ENCODE results near the gene HOXD3. TPM values are rescaled to one million over a fixed set of nuclear protein-coding genes. Genes with fewer than 3 reads are reported as not detected.
A peak's percentile ranks its signal among the peaks of the same experiment; 100 is the strongest.

HOXD3 gene
- total and polyA plus RNA-seq, 2 experiments from 2014 or later, result not detected

GRCh38 chr2:176111846-176112374, 45.2 kb upstream of the HOXD3 start:
- DNase-seq (ENCODE audit: low spot score), result no peak

More at GRCh38 chr2:176111846-176112374, 45.2 kb upstream of the HOXD3 start:
- peaks cover 8% of the 10 kb centered on the region for H3K9me3 Mint-ChIP-seq
- peaks cover 96% of the 10 kb centered on the region for H3K27me3 Mint-ChIP-seq (ENCODE audit: insufficient read depth, low read depth, poor library complexity)
- TF ChIP-seq CREB1 (CRISPR knock-in tag; IDR thresholded peaks at IDR 0.05; ENCODE audit: low read depth) (no peak), EZH2phosphoT487 (IDR thresholded peaks at IDR 0.05; ENCODE audit: unreplicated experiment) (peak; percentile 65), EZH2 (IDR thresholded peaks at IDR 0.05; ENCODE audit: low read depth, unreplicated experiment) (peak; percentile 70)
- TF ChIP-seq, protein P1, sequence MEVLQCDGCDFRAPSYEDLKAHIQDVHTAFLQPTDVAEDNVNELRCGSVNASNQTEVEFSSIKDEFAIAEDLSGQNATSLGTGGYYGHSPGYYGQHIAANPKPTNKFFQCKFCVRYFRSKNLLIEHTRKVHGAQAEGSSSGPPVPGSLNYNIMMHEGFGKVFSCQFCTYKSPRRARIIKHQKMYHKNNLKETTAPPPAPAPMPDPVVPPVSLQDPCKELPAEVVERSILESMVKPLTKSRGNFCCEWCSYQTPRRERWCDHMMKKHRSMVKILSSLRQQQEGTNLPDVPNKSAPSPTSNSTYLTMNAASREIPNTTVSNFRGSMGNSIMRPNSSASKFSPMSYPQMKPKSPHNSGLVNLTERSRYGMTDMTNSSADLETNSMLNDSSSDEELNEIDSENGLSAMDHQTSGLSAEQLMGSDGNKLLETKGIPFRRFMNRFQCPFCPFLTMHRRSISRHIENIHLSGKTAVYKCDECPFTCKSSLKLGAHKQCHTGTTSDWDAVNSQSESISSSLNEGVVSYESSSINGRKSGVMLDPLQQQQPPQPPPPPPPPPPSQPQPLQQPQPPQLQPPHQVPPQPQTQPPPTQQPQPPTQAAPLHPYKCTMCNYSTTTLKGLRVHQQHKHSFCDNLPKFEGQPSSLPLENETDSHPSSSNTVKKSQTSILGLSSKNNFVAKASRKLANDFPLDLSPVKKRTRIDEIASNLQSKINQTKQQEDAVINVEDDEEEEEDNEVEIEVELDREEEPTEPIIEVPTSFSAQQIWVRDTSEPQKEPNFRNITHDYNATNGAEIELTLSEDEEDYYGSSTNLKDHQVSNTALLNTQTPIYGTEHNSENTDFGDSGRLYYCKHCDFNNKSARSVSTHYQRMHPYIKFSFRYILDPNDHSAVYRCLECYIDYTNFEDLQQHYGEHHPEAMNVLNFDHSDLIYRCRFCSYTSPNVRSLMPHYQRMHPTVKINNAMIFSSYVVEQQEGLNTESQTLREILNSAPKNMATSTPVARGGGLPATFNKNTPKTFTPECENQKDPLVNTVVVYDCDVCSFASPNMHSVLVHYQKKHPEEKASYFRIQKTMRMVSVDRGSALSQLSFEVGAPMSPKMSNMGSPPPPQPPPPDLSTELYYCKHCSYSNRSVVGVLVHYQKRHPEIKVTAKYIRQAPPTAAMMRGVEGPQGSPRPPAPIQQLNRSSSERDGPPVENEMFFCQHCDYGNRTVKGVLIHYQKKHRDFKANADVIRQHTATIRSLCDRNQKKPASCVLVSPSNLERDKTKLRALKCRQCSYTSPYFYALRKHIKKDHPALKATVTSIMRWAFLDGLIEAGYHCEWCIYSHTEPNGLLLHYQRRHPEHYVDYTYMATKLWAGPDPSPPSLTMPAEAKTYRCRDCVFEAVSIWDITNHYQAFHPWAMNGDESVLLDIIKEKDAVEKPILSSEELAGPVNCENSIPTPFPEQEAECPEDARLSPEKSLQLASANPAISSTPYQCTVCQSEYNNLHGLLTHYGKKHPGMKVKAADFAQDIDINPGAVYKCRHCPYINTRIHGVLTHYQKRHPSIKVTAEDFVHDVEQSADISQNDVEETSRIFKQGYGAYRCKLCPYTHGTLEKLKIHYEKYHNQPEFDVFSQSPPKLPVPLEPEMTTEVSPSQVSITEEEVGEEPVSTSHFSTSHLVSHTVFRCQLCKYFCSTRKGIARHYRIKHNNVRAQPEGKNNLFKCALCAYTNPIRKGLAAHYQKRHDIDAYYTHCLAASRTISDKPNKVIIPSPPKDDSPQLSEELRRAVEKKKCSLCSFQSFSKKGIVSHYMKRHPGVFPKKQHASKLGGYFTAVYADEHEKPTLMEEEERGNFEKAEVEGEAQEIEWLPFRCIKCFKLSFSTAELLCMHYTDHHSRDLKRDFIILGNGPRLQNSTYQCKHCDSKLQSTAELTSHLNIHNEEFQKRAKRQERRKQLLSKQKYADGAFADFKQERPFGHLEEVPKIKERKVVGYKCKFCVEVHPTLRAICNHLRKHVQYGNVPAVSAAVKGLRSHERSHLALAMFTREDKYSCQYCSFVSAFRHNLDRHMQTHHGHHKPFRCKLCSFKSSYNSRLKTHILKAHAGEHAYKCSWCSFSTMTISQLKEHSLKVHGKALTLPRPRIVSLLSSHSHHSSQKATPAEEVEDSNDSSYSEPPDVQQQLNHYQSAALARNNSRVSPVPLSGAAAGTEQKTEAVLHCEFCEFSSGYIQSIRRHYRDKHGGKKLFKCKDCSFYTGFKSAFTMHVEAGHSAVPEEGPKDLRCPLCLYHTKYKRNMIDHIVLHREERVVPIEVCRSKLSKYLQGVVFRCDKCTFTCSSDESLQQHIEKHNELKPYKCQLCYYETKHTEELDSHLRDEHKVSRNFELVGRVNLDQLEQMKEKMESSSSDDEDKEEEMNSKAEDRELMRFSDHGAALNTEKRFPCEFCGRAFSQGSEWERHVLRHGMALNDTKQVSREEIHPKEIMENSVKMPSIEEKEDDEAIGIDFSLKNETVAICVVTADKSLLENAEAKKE (CRISPR knock-in tag; IDR thresholded peaks at IDR 0.05), result no peak
- TF ChIP-seq, protein P2, sequence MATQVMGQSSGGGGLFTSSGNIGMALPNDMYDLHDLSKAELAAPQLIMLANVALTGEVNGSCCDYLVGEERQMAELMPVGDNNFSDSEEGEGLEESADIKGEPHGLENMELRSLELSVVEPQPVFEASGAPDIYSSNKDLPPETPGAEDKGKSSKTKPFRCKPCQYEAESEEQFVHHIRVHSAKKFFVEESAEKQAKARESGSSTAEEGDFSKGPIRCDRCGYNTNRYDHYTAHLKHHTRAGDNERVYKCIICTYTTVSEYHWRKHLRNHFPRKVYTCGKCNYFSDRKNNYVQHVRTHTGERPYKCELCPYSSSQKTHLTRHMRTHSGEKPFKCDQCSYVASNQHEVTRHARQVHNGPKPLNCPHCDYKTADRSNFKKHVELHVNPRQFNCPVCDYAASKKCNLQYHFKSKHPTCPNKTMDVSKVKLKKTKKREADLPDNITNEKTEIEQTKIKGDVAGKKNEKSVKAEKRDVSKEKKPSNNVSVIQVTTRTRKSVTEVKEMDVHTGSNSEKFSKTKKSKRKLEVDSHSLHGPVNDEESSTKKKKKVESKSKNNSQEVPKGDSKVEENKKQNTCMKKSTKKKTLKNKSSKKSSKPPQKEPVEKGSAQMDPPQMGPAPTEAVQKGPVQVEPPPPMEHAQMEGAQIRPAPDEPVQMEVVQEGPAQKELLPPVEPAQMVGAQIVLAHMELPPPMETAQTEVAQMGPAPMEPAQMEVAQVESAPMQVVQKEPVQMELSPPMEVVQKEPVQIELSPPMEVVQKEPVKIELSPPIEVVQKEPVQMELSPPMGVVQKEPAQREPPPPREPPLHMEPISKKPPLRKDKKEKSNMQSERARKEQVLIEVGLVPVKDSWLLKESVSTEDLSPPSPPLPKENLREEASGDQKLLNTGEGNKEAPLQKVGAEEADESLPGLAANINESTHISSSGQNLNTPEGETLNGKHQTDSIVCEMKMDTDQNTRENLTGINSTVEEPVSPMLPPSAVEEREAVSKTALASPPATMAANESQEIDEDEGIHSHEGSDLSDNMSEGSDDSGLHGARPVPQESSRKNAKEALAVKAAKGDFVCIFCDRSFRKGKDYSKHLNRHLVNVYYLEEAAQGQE (IDR thresholded peaks at IDR 0.05; ENCODE audit: unreplicated experiment), result no peak
- Histone ChIP-seq H3K4me3 (no peak overlapping the region), H3K4me2 (no peak overlapping the region), H3K4me1 (ENCODE audit: insufficient read depth) (peaks cover 38% of the 10 kb centered on the region), H3K9me2 (ENCODE audit: insufficient read depth) (no peaks in the 10 kb centered on the region), H3F3A (replicated peaks; ENCODE audit: low read depth) (peaks cover 51% of the 10 kb centered on the region), H3K79me2 (replicated peaks; ENCODE audit: insufficient read depth) (no peaks in the 10 kb centered on the region), H3K27me3 (ENCODE audit: insufficient read depth) (peaks cover 99% of the 10 kb centered on the region), H3K36me3 (ENCODE audit: insufficient read depth) (no peaks in the 10 kb centered on the region), H4K20me1 (replicated peaks; ENCODE audit: insufficient read depth) (peaks cover 35% of the 10 kb centered on the region), H2AFZ (no peak overlapping the region), H3K27ac (ENCODE audit: low read depth) (no peak overlapping the region)
- no peak for ATAC-seq
- peaks cover 17% of the 10 kb centered on the region for H3K4me1 Mint-ChIP-seq
- H3K4me3 Mint-ChIP-seq, result no peak overlapping the region
- H3K27ac Mint-ChIP-seq, result no peak overlapping the region
- peaks cover 5% of the 10 kb centered on the region; the same call in 1 of the 3 replicates for H3K36me3 Mint-ChIP-seq (ENCODE audit: low read depth)
